ENCODE measurements around the gene ZNF574. TPM values are rescaled to one million over a fixed set of nuclear protein-coding genes. Genes with fewer than 3 reads are reported as not detected.

Gene ZNF574
- total and polyA plus RNA-seq, 2 donors (not counting 3 experiments of a cell fraction or from before 2014, with no cell fraction given) = 13.6 to 15.3 TPM

DNA sequence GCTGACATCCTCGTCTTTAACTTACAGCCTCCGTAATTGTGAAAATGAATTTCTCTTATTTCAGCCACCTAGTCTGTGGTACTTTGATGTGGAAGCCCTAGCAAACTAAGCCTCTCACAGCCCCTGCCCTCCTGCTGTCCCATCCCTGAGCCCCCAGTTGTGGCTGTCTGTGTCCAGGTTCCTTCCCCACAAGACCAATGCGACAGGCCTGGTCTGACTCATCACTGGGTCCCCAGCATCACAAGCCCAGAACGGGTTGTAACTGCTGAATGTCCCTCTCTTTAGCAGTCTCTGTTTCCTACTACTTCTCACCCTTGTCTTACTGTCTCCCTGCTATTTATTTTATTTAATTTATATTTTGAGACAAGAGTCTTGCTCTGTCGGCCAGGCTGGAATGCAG lies 50.6 kb downstream of the ZNF574 start:
- ChIA-PET CTCF (interaction anchor here (4.1 kb wide), 1 partner anchor 18 kb away, joined by 20 read pairs; no protein-coding TSS in a partner anchor), POLR2A (no interaction called here)
- Histone ChIP-seq H3K4me3 (replicated peaks in 1 of 3; ENCODE audit: insufficient read depth in 1 of 3, low read depth in 1 of 3, low read length in 3 of 3) (no peak overlapping the region), H3K79me2 (ENCODE audit: control insufficient read depth, insufficient read depth, low read length) (no peaks in the 10 kb centered on the region), H3K4me2 (ENCODE audit: insufficient read depth, low read length) (no peak overlapping the region), H3K27me3 (ENCODE audit: control insufficient read depth in 2 of 2, insufficient read depth in 2 of 2, low read length in 2 of 2) (no peaks in the 10 kb centered on the region), H3K9me1 (replicated peaks; ENCODE audit: control insufficient read depth, extremely low read depth, insufficient read depth, low read length) (no peaks in the 10 kb centered on the region), H2AFZ (ENCODE audit: low read depth, low read length) (no peak overlapping the region), H4K20me1 (replicated peaks; ENCODE audit: control insufficient read depth, extremely low read depth, insufficient read depth, low read length) (no peaks in the 10 kb centered on the region), H3K27ac (ENCODE audit: insufficient read depth, low read depth, low read length) (no peak overlapping the region), H3K36me3 (ENCODE audit: control insufficient read depth in 2 of 2, extremely low read depth in 1 of 2, insufficient read depth in 2 of 2, low read length in 2 of 2) (no peaks in the 10 kb centered on the region), H3K9me3 (replicated peaks; ENCODE audit: control insufficient read depth, insufficient read depth, low read length) (no peaks in the 10 kb centered on the region), H3K4me1 (ENCODE audit: control insufficient read depth, extremely low read depth, insufficient read depth, low read length) (peaks cover 11% of the 10 kb centered on the region), H3K9ac (replicated peaks; ENCODE audit: extremely low read depth, insufficient read depth, low read length) (no peak overlapping the region)
- TF ChIP-seq POLR2AphosphoS5 (IDR thresholded peaks at IDR 0.05; ENCODE audit: insufficient read depth, low read depth, low read length) (no peak), MYC (IDR thresholded peaks at IDR 0.05; ENCODE audit: low read depth, low read length) (no peak), CTCF (IDR thresholded peaks at IDR 0.05; ENCODE audit: extremely low read depth in 1 of 2, insufficient read depth in 1 of 2, low read depth in 1 of 2, low read length in 2 of 2) (no peak), EZH2 (IDR thresholded peaks at IDR 0.05; ENCODE audit: borderline replicate concordance, low read depth, low read length, severe bottlenecking) (no peak), POLR2A (IDR thresholded peaks at IDR 0.05; ENCODE audit: low read depth, low read length) (no peak), JUN (IDR thresholded peaks at IDR 0.05; ENCODE audit: borderline replicate concordance, insufficient read depth, insufficient read length, low read depth) (no peak), FOS (IDR thresholded peaks at IDR 0.05; ENCODE audit: borderline replicate concordance, insufficient read depth, low read length) (no peak), GATA2 (IDR thresholded peaks at IDR 0.05; ENCODE audit: insufficient read depth, insufficient read length, low read depth, low read length) (no peak)
- TF ChIP-seq, protein P1, sequence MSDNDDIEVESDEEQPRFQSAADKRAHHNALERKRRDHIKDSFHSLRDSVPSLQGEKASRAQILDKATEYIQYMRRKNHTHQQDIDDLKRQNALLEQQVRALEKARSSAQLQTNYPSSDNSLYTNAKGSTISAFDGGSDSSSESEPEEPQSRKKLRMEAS (IDR thresholded peaks at IDR 0.05; ENCODE audit: insufficient read depth, insufficient read length) = no peak
- dilution Hi-C loops (cut with MboI; ENCODE audit: extremely low pct_ligation_motif_present, low sequenced_read_pairs) = no loop called here
- intact Hi-C loops (cut with micrococcal nuclease) = no loop called here
- no TSS peak for BruUV-seq (replicated peaks)
- no peak for FAIRE-seq
- DNase-seq (ENCODE audit: low read depth, low spot score) = no peak

All from endothelial cell of umbilical vein (primary cell).